Cardiac fibroblast (primary cell): ENCODE data around the gene ZNF273.
"Not testable (repeated sequence)": the region's sequence is repeated elsewhere in the genome, so short reads cannot be mapped to it uniquely, and the experiment has no call there.

Experiments used
- DNase-seq, 2 donors: peaks; one replicate each; pipeline versions ENCODE4 v3.0.0 to v3.0.0-alpha.2; 2010; ENCODE audit warnings: low read depth in 2 of 2
- H3K4me3 ChIP-seq, 2 donors: replicated peaks in 1 of 2; 1 replicate in 1 of 2; 2 replicates in 1 of 2; pipeline ENCODE4 v1.5.1; 2011; ENCODE audit warnings: low read depth in 2 of 2, low read length in 2 of 2, mild to moderate bottlenecking in 2 of 2, moderate library complexity in 1 of 2
- CTCF ChIP-seq: IDR thresholded peaks from one replicate; pipeline ENCODE4 v1.5.1; 2011; ENCODE audit warnings: low read depth, mild to moderate bottlenecking, low read length, inconsistent platforms

ZNF273 gene

DNA sequence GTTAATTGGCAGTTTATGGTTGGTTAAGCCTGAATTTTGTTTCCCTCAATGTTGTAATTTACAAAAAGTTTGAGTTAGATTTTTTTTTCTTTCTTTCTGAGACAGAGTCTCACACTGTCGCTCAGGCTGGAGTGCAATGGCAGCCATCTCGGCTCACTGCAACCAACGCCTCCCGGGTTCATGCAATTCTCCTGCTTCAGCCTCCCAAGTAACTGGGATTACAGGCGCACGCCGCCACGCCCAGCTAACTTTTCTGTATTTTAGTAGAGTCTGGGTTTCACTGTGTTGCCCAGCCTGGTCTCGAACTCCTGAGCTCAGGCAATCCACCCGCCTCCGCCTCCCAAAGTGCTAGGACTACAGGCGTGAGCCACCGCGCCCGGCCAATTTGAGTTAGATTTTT is 935 bp downstream of the ZNF273 start:
- DNase-seq = no peak
- no peak for TF ChIP-seq CTCF

GRCh38 chr7:64905133-64905532 is 2.1 kb downstream of the ZNF273 start:
- no peak for TF ChIP-seq CTCF
- no peak for DNase-seq
- no peak overlapping the region for H3K4me3 ChIP-seq

More for the DNA sequence above, 935 bp downstream of the ZNF273 start:
- peak overlapping the region in 1 of 2 donors; percentile 81 for H3K4me3 ChIP-seq

- TF ChIP-seq CTCF = no peak
- no peak for DNase-seq
- no peak overlapping the region for H3K4me3 ChIP-seq
These were observed 2.5 kb downstream of the ZNF273 start for GRCh38 chr7:64905547-64905946.

DNA sequence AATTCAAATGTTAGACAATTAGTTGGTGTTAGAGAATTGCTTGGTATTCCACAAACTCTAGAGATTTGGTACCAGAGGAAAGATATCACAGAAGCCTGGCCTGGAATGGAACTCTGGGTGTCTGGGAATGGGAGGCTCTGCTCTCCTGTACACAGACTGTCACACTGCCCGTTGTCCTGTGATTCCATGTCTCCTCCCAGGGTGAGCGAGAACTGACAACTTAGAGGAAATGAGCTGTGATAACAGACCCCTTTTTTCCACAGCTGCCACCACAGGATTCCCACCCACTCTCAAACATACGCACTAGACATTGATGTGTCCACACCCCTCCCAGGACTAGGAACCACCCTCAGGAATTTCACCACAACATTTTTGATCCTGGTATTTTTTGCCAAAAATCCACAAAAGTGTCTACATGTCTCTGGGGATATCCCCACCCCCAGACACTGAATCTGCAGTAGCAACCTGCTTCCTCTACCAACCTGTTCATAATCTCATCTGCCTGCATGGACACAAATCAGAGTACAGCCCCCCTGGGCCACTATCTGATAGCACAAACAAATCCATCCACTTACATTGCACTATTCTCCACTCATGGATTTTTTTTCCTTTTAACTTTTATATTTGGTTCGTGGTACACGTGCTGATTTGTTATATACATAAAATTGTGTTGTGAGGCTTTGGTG is 4.7 kb downstream of the ZNF273 start:
- peak in 1 of 2 donors; percentile 52 for DNase-seq
- no peak overlapping the region for H3K4me3 ChIP-seq
- no peak for TF ChIP-seq CTCF

- TF ChIP-seq CTCF = no peak
- no peak overlapping the region for H3K4me3 ChIP-seq
- DNase-seq = no peak
These were observed 5.3 kb downstream of the ZNF273 start for GRCh38 chr7:64908358-64908757.

DNA sequence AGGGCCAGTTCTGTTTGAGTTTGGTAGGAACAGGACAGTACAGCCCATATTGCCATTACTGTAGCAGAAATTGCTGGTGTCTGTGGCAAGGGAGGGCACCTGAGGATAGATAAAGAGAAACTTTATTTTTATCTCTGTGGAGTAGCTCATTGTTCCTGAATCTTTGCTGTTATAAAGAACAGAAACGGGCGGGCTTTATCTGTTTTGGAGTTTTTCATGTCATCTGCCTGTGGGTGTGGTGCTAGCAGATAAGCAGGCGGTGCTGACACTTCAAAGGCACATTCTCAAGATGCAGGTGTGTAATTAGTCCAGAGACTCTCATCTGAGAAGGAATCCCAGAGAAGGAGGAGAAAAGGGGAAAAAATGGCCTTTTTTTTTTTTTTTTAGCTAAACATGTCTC is 11.5 kb downstream of the ZNF273 start:
- TF ChIP-seq CTCF = no peak

GRCh38 chr7:64915301-64915700 is 12.2 kb downstream of the ZNF273 start:
- not testable (repeated sequence) for DNase-seq, H3K4me3 ChIP-seq

More for the DNA sequence above, 11.5 kb downstream of the ZNF273 start:
- no peak overlapping the region for H3K4me3 ChIP-seq
- DNase-seq = no peak

GRCh38 chr7:64928252-64929187 is 25.4 kb downstream of the ZNF273 start:
- not testable (repeated sequence) for H3K4me3 ChIP-seq

More at GRCh38 chr7:64928252-64929187, 25.4 kb downstream of the ZNF273 start:
- not testable (repeated sequence) for DNase-seq
